ENCODE measurements around the gene GJD2. TPM values are rescaled to one million over a fixed set of nuclear protein-coding genes. Genes with fewer than 3 reads are reported as not detected.

The GJD2 gene
- total RNA-seq, 1 experiment from 2014 or later: not detected

- Histone ChIP-seq H2AK5ac (ENCODE audit: insufficient read length, low read length) (no peak overlapping the region), H2BK12ac (ENCODE audit: insufficient read length, low read depth, low read length) (no peak overlapping the region), H4K20me1 (ENCODE audit: control insufficient read depth, insufficient read depth, insufficient read length) (no peaks in the 10 kb centered on the region), H3K4me2 (ENCODE audit: insufficient read depth, insufficient read length, low read length) (no peak overlapping the region), H2BK20ac (ENCODE audit: low read depth, low read length, poor library complexity, severe bottlenecking) (no peak overlapping the region), H3K79me2 (ENCODE audit: insufficient read depth, low read length) (no peaks in the 10 kb centered on the region), H3K23me2 (ENCODE audit: insufficient read length, low read depth, low read length, poor library complexity, severe bottlenecking) (peaks cover 3% of the 10 kb centered on the region), H3K23ac (ENCODE audit: insufficient read length, low read depth, low read length) (no peak overlapping the region), H3K79me1 (ENCODE audit: insufficient read depth, low read depth, low read length, poor library complexity, severe bottlenecking) (no peaks in the 10 kb centered on the region), H3T11ph (ENCODE audit: low read length) (no peak overlapping the region), H3K4me1 (ENCODE audit: insufficient read depth, low read length) (no peaks in the 10 kb centered on the region), H2BK15ac (ENCODE audit: low read depth, low read length) (no peak overlapping the region), H3K14ac (ENCODE audit: insufficient read depth, low read length) (no peak overlapping the region), H2BK5ac (ENCODE audit: insufficient read length, low read length) (no peak overlapping the region), H3K9ac (ENCODE audit: extremely low read depth, insufficient read length, low read length) (no peak overlapping the region), H3K4ac (ENCODE audit: low read depth, low read length) (no peak overlapping the region), H2AFZ (ENCODE audit: low read length) (no peak overlapping the region), H3K27ac (ENCODE audit: insufficient read length, low read depth, low read length) (no peak overlapping the region), H3K18ac (ENCODE audit: insufficient read length, low read depth, low read length) (no peak overlapping the region), H4K5ac (ENCODE audit: insufficient read length, low read depth, low read length) (no peak overlapping the region), H3K56ac (ENCODE audit: insufficient read length, low read depth, low read length) (no peak overlapping the region), H4K8ac (replicated peaks; ENCODE audit: insufficient read length, low read depth, low read length) (no peak overlapping the region), H3K27me3 (ENCODE audit: insufficient read depth, low read length) (no peaks in the 10 kb centered on the region; the same call in 1 of the 2 replicates), H2BK120ac (ENCODE audit: low read depth, low read length, poor library complexity, severe bottlenecking) (no peak overlapping the region), H4K91ac (ENCODE audit: insufficient read length, low read depth, low read length) (no peak overlapping the region), H3K9me3 (ENCODE audit: control insufficient read depth, low read depth, low read length) (no peaks in the 10 kb centered on the region)
- DNase-seq: no peak
- Mint-ChIP-seq H3K27ac (no peak overlapping the region), H3K9me3 (no peaks in the 10 kb centered on the region), H3K36me3 (ENCODE audit: insufficient read depth in 1 of 3, low read depth in 3 of 3) (peaks cover 0 to 17% (median 14%) of the 10 kb centered on the region in 3 experiments; a peak in 4 of 7 replicates), H3K4me3 (no peak overlapping the region), H3K4me1 (peaks cover 0 to 9% of the 10 kb centered on the region in 2 experiments; a peak in 3 of 4 replicates), H3K27me3 (ENCODE audit: low read depth) (peaks cover 16% of the 10 kb centered on the region)
- no peak for TF ChIP-seq CTCF (conservative IDR thresholded peaks at IDR 0.05)
- no CpG with 5 or more reads among the region's 6 CpGs for WGBS (ENCODE audit: extremely low coverage, insufficient read length, low lambda C conversion rate)
Observed at GRCh38 chr15:34790121-34790520, 35.3 kb upstream of the GJD2 start.
